GM23338 (cell line): Measurements from ENCODE around the gene TCF7L2. TPM values are rescaled to one million over a fixed set of nuclear protein-coding genes. Genes with fewer than 3 reads are reported as not detected.

Source experiments
- ATAC-seq: fragments of 200-7000 bp; cut with Tn5 transposase; 3 replicates; pipeline ENCODE4 v1.9.1; 2020
- DNase-seq: peaks from one replicate; pipeline ENCODE4 v3.0.0-alpha.2; 2015; ENCODE audit warnings: low spot score
- H2AFZ ChIP-seq: fragments of 200-600 bp; sonication (generic); 2 replicates; pipeline ENCODE4 v1.8.0; 2016; ENCODE audit warnings: antibody characterized with exemption, mild to moderate bottlenecking, moderate library complexity
- H3F3A ChIP-seq: fragments of 200-600 bp; sonication (generic); replicated peaks from 2 replicates; pipeline ENCODE4 v1.8.0; 2017; ENCODE audit warnings: antibody characterized with exemption, mixed run types, low read depth
- H3K27ac ChIP-seq: fragments of 200-600 bp; sonication (generic); 2 replicates; pipeline ENCODE4 v1.6.1; 2016; ENCODE audit warnings: low read depth
- H3K27me3 ChIP-seq: fragments of 200-600 bp; sonication (generic); 2 replicates; pipeline ENCODE4 v1.8.0; 2016; ENCODE audit warnings: mild to moderate bottlenecking, mixed run types, moderate library complexity; ENCODE audit not compliant: insufficient read depth
- H3K36me3 ChIP-seq: fragments of 200-600 bp; sonication (generic); 2 replicates; pipeline ENCODE4 v1.8.0; 2016; ENCODE audit warnings: mild to moderate bottlenecking; ENCODE audit not compliant: insufficient read depth
- H3K4me1 ChIP-seq: fragments of 200-600 bp; sonication (generic); 2 replicates; pipeline ENCODE4 v1.8.0; 2016; ENCODE audit warnings: mild to moderate bottlenecking, moderate library complexity; ENCODE audit not compliant: insufficient read depth
- H3K4me2 ChIP-seq: fragments of 200-600 bp; sonication (generic); 2 replicates; pipeline ENCODE4 v1.7.1; 2017; ENCODE audit warnings: mixed run types
- H3K4me3 ChIP-seq: fragments of 200-600 bp; sonication (generic); 2 replicates; pipeline ENCODE4 v1.6.1; 2016; ENCODE audit warnings: mixed run types
- H3K79me2 ChIP-seq: fragments of 200-600 bp; sonication (generic); replicated peaks from 2 replicates; pipeline ENCODE4 v1.8.0; 2017; ENCODE audit warnings: mild to moderate bottlenecking; ENCODE audit not compliant: insufficient read depth
- H3K9me2 ChIP-seq: fragments of 200-600 bp; sonication (generic); 2 replicates; pipeline ENCODE4 v1.8.0; 2017; ENCODE audit not compliant: insufficient read depth
- H4K20me1 ChIP-seq: fragments of 200-600 bp; sonication (generic); replicated peaks from 2 replicates; pipeline ENCODE4 v1.8.0; 2017; ENCODE audit warnings: mild to moderate bottlenecking; ENCODE audit not compliant: insufficient read depth
- H3K27ac Mint-ChIP-seq: 2 replicates; pipeline ENCODE4 v1.8.0; 2020; ENCODE audit warnings: inconsistent platforms, mild to moderate bottlenecking, moderate library complexity, mixed read lengths
- H3K27me3 Mint-ChIP-seq: 3 replicates; pipeline ENCODE4 v1.8.0; 2022; ENCODE audit warnings: low read depth, mild to moderate bottlenecking, moderate library complexity, mixed read lengths, inconsistent platforms; ENCODE audit not compliant: insufficient read depth, poor library complexity
- H3K36me3 Mint-ChIP-seq: 3 replicates; pipeline ENCODE4 v1.8.0; 2021; ENCODE audit warnings: low read depth, mild to moderate bottlenecking, inconsistent platforms, moderate library complexity, mixed read lengths
- H3K4me1 Mint-ChIP-seq: 3 replicates; pipeline ENCODE4 v1.8.0; 2020; ENCODE audit warnings: mild to moderate bottlenecking, inconsistent platforms, mixed read lengths
- H3K4me3 Mint-ChIP-seq: 3 replicates; pipeline ENCODE4 v1.8.0; 2021; ENCODE audit warnings: moderate library complexity, mild to moderate bottlenecking, inconsistent platforms, mixed read lengths
- H3K9me3 Mint-ChIP-seq: 3 replicates; pipeline ENCODE4 v1.8.0; 2020; ENCODE audit warnings: moderate library complexity, mild to moderate bottlenecking, inconsistent platforms, mixed read lengths
- CREB1 ChIP-seq: fragments of 250-450 bp; sonication (Bioruptor Pico); IDR thresholded peaks from 2 replicates; pipeline ENCODE4 v1.5.0; 2020; ENCODE audit warnings: low read depth, mild to moderate bottlenecking, moderate library complexity
- CTCF ChIP-seq, 2 experiments: fragments of 200-600 bp in 1 of 2; sonication (generic) in 1 of 2; conservative IDR thresholded peaks; 2 replicates each; pipeline versions ENCODE4 v1.5.1 to v1.6.1; 2016 to 2017; ENCODE audit warnings: antibody characterized with exemption in 2 of 2, low read depth in 2 of 2, mild to moderate bottlenecking in 2 of 2, moderate library complexity in 1 of 2
- EZH2phosphoT487 ChIP-seq: fragments of 200-600 bp; sonication (generic); IDR thresholded peaks from one replicate; pipeline ENCODE4 v1.8.1; 2018; ENCODE audit warnings: antibody characterized with exemption; ENCODE audit not compliant: unreplicated experiment
- JUNB ChIP-seq: IDR thresholded peaks from one replicate; pipeline ENCODE4 v1.6.1; 2016; ENCODE audit warnings: antibody characterized with exemption; ENCODE audit not compliant: unreplicated experiment
- NANOG ChIP-seq: IDR thresholded peaks from 2 replicates; pipeline ENCODE4 v1.6.1; 2016; ENCODE audit warnings: antibody characterized with exemption, borderline replicate concordance
- POLR2AphosphoS5 ChIP-seq: IDR thresholded peaks from 2 replicates; pipeline ENCODE4 v1.6.1; 2016; ENCODE audit warnings: antibody characterized with exemption, low read depth
- REST ChIP-seq: IDR thresholded peaks from one replicate; pipeline ENCODE4 v1.6.1; 2018; ENCODE audit warnings: antibody characterized with exemption; ENCODE audit not compliant: unreplicated experiment
- STAT1 ChIP-seq: IDR thresholded peaks from one replicate; pipeline ENCODE4 v1.6.1; 2016; ENCODE audit warnings: antibody characterized with exemption; ENCODE audit not compliant: unreplicated experiment
- ZNF114 ChIP-seq: fragments of 250-450 bp; sonication (Bioruptor Pico); IDR thresholded peaks from 2 replicates; pipeline ENCODE4 v1.5.0; 2020; ENCODE audit warnings: mild to moderate bottlenecking, moderate library complexity
- ZNF331 ChIP-seq: fragments of 250-450 bp; sonication (Bioruptor Pico); IDR thresholded peaks from 2 replicates; pipeline ENCODE4 v1.5.0; 2020; ENCODE audit warnings: low read depth, mild to moderate bottlenecking, moderate library complexity
- ZNF462 ChIP-seq: fragments of 250-450 bp; sonication (Bioruptor Pico); IDR thresholded peaks from 2 replicates; pipeline ENCODE4 v1.5.0; 2020; ENCODE audit warnings: mild to moderate bottlenecking, moderate library complexity
- polyA plus RNA-seq: library from polyadenylated mRNA; unstranded; fragments of >200 nt; fragmentation: Nextera tagmentation; extraction: Ambion mirVana; gene quantifications from 2 replicates; pipeline ENCODE4 v1.2.1, GENCODE V29; 2016
- total RNA-seq: library from RNA; depleted of rRNA; stranded (reverse); fragments of >200 nt; shearing (Covaris generic); gene quantifications from 2 replicates; pipeline ENCODE4 v1.2.3, GENCODE V29; 2014

TCF7L2 gene
- total and polyA plus RNA-seq, 2 experiments from 2014 or later: 32.2 to 80.8 TPM

- no peak for TF ChIP-seq JUNB
- no peak for TF ChIP-seq REST
- TF ChIP-seq CTCF (conservative IDR thresholded peaks at IDR 0.05; ENCODE audit: low read depth in 2 of 2): no peak
Observed at GRCh38 chr10:113018034-113018433, 68.0 kb downstream of the TCF7L2 start (continued).

- DNase-seq: no peak
- Histone ChIP-seq H3K4me2 (peak overlapping the region; percentile 12), H3K27me3 (no peaks in the 10 kb centered on the region), H2AFZ (no peak overlapping the region), H3K4me3 (no peak overlapping the region), H3K9me2 (no peaks in the 10 kb centered on the region), H3F3A (peaks cover 14% of the 10 kb centered on the region; the same call in 1 of the 2 replicates), H3K79me2 (peaks cover 100% of the 10 kb centered on the region), H3K27ac (0 out of 2 replicates have a peak overlapping the region, but pooled peaks have one; percentile 39), H3K36me3 (no peaks in the 10 kb centered on the region), H4K20me1 (peaks cover 94% of the 10 kb centered on the region), H3K4me1 (peaks cover 81% of the 10 kb centered on the region)
- Mint-ChIP-seq H3K4me1 (peaks cover 72% of the 10 kb centered on the region), H3K9me3 (no peaks in the 10 kb centered on the region), H3K4me3 (no peak overlapping the region; the same call in 2 of the 3 replicates), H3K36me3 (peaks cover 5% of the 10 kb centered on the region; the same call in 2 of the 3 replicates), H3K27ac (peak overlapping the region; percentile 45), H3K27me3 (peaks cover 22% of the 10 kb centered on the region)
- no peak for TF ChIP-seq EZH2phosphoT487
- TF ChIP-seq NANOG: no peak
- no peak for TF ChIP-seq ZNF331 (CRISPR knock-in tag)
- no peak for TF ChIP-seq CTCF (conservative IDR thresholded peaks at IDR 0.05; ENCODE audit: low read depth in 2 of 2)
- TF ChIP-seq STAT1: no peak
- no peak for TF ChIP-seq CREB1 (CRISPR knock-in tag)
- TF ChIP-seq ZNF462 (CRISPR knock-in tag): no peak
- no peak for TF ChIP-seq POLR2AphosphoS5
- no peak for TF ChIP-seq ZNF114
- ATAC-seq: no peak
Observed at GRCh38 chr10:113019096-113019495, 69.0 kb downstream of the TCF7L2 start.
